ENCODE measurements around the gene PNMA6F.

The PNMA6F gene

DNA sequence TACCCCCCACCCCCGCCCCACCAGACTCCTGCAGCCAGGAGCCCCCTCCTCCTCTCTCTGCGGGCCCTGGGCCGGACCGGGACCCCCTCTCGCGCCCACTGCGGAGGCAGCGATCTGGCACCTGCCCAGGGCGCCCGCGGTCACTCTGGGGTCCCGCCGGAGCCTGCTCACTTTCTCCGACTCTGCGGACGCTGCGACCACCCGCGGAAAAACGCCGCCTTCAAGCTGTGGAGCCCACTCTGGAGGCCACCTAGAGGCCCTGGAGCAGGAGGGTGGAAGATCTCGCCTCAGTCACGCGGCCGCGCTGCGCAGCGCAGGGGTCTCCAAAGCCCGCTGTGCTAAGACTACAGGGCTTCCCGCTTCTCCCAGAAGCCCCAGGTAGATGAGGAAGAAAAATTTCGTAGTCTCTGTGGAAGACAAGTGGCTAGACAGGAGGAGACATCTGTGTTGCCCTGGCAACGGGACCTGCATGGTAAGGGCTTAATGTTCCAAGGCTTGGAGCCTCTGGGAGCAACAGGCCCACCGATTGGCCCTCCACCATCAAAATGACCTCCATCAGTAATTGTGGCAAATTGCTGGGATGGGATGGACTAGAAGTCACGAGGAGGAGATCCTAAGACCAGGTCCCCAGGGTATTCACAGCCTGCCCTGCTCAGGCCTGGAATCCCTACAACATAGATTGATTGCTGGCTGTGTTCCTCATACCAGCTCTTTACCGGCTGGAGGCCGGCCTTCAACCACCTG lies at the start of gene PNMA6F:
Gene PNMA6F (minus strand): TSS at position 387 of the 744 bp plus-strand sequence. CDS start 1,093 bp downstream, outside the sequence.
- DNase-seq (ENCODE audit: low read depth), result no peak

DNA sequence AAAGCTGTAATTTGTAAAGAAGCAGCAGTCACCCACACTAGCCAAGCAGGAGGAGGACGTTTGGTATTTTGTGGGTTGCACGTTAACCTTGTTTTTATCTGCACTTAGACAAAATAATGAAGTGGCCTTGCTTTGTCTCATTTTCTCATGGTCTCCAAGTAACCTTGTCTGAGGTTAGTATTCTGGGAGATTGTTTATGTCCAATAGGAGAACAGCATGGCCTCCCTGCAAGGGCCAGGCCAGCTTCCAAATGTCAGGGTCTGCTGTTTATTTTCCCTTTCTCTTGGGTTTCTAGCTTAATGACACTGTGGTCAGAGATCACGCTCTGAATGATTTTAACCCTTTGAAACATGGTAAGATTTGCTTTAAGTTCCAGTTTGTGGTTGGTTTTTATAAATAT lies 49.7 kb upstream of the PNMA6F start:
- DNase-seq (ENCODE audit: low read depth), result no peak

DNA sequence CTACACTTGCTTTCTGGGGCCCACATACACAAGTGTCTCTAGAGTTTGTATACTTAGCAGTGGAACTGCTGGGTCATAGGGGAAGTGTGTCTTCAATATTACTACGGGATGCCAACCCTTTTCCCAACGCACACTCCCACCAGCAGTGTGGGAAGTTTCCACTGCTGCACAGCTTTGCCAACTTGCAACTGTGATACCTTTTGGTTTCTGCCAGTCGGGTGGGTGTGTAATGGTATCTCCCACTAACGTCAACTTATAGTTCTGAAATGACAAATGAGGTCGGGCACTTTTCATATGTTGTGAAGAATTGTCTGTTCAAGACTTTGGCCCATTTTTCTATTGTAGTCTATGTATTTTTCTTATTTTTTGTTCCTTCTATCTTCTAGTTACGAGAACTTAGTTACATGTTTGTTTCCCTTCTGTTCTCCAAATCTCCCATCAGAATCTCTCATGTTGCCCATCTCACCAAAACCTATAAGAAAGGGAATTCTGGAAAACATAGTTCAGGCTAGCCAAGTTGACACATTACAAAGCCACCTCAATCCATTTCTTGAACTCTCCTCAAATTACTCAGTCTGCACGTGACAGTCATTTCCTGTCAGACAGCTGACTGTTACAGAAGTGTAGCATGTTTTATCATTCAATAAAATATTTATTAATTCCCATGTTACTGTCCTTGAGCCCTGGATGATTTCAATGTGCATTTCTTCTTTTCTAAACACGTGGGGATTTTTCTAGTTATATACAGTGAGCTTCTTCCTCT lies 48.9 kb upstream of the PNMA6F start:
- DNase-seq (ENCODE audit: low read depth), result no peak

- DNase-seq (ENCODE audit: low read depth), result no peak
Observed at GRCh38 chrX:153366878-153367538, 45.4 kb upstream of the PNMA6F start.

DNA sequence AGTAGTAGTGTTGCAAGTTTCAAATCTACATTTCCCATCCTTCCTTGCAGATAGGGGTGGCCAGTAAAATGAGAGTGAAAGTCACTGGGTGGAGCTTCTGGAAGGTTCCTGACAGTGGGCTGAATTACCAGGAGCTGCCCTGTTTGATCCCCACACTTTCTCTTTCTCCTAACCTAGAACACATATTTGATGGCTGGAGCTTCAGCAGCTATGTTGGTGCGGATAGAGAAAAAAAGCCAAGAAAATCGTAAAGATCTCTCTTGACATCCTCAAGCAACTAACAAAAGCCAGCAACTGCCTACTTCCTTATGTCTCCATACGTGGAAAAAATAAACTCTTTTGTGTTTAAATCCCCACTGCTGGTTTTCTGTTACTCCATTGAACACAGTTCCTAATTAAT lies 44.6 kb upstream of the PNMA6F start:
- DNase-seq (ENCODE audit: low read depth), result no peak

DNA sequence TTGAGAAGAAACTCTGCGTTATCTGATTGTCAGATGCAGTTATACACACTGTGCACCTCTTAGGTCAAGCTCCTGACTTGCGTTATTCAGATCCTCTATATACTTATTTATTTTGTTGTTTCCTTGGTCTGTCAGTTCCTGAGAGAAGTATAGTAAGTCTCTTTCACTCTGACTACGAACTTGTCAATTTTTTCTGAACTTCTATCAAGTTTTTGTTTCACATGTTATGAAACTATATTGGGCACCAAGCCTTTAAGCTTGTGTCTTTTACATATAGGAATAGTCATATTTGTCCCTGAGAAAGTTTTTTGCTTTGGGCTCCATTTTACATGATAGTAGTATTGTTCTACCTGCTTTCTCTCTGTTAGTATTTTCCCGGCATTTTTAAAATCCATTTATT lies 44.1 kb upstream of the PNMA6F start:
- no peak for DNase-seq (ENCODE audit: low read depth)

DNA sequence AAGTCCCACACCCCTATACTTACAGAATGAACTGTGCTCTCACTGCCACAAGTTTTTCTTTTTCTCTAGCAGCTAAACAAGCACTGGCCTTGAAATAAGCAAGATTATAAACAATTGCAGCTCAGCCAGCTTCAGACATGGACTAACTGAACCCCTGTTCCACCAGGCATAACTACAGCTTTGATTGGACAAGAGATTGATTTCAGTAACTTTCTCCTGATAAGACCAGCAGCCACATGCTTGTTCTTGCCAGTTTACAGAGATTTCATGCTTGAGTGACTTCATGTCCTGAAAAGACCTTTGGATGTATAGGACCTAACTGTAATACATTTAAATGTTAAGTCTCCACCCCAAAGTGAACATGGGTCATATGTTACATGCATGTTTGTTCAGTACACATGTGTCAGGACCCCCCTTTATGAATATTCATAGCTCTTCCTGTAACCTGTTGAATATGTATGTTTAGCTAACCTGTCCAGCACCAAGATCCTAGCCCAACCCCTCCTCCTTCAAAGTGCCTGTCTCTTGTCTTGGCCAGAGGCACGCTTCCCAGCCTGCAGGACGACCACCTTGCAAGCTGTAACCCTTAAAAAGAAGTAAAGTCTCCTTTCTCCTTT lies 40.3 kb upstream of the PNMA6F start:
- no peak for DNase-seq (ENCODE audit: low read depth)

- no peak for DNase-seq (ENCODE audit: low read depth)
Observed at GRCh38 chrX:153357877-153358276, 36.3 kb upstream of the PNMA6F start.

DNA sequence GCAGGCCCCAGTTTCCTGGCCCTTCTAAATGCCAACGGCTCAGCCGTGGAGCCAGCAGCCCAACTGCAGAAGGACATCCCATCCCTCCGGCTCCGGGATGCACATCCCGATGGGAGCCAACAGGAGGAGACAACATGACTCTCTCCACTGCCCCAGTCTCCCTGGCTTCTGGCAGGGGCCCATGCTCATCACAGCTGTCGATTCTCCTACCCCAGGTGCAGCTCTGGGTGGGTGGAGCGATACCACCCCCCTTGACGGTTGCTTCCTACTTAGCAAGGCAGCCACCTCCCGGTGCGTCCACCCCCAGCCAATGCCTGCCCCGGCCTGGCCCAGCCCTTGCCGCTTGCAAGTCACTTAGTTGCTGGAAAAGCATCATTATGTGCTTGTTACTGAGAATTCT lies 31.8 kb upstream of the PNMA6F start:
- DNase-seq (ENCODE audit: low read depth), result no peak

DNA sequence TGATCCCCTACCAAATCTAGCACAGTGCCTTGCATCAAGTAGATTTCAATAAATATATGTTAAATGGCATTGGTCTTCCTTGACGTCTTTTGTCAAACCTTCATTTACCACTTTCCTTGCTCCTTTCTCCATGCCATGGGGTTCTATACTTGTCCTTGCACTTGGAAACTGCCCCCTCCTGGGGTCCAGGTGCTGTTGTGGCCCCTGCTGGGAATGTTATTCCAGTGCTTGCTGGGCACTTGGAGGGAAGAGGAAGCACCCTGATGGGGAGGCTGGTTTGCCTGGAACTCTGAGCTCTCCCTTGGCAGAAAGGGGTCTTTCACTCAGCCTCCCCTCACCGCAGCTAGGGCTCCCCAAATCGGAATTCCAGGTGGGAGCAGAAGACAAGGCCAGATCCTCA lies 31.3 kb upstream of the PNMA6F start:
- DNase-seq (ENCODE audit: low read depth), result no peak

GRCh38 chrX:153351981-153352380 lies 30.4 kb upstream of the PNMA6F start:
- DNase-seq (ENCODE audit: low read depth), result no peak

DNA sequence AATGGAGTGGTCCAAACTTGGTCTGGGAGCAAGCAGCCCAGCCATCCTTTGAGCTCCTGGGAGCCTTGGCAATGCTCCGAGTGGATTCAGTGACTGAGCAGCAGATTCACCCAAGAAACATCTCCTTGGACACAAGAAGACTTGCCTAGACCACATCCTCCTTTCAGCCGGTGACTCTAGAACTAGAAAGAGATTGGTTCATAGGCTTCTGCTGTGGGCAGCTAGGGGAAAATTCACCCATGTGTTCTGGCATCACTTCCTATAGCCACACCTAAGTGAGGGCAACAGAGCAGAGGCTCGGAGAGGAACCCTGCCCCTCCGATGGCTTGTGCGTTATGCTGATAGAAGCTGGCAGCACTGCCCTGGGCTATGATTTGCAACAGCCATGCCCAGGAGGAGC lies 28.4 kb upstream of the PNMA6F start:
- no peak for DNase-seq (ENCODE audit: low read depth)

DNA sequence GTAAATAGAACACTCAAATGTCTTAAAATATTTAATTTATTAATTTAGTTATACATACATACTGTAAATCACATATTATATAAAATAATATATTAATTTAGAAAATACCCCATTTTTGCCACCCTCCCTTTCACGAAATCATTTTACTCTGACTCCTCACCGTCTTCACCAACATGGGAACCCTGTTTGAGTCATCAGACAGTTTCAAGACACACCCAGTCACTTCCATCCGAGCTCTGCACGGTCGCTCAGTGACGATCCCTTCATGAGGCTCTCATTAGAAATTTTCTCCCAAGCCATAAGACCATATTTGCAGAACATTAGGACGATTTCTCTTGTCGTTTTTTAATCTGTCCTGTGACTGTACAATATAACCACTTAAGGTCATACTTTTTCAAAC lies 26.9 kb upstream of the PNMA6F start:
- DNase-seq (ENCODE audit: low read depth), result no peak

GRCh38 chrX:153347530-153347929 lies 26.0 kb upstream of the PNMA6F start:
- no peak for DNase-seq (ENCODE audit: low read depth)

DNA sequence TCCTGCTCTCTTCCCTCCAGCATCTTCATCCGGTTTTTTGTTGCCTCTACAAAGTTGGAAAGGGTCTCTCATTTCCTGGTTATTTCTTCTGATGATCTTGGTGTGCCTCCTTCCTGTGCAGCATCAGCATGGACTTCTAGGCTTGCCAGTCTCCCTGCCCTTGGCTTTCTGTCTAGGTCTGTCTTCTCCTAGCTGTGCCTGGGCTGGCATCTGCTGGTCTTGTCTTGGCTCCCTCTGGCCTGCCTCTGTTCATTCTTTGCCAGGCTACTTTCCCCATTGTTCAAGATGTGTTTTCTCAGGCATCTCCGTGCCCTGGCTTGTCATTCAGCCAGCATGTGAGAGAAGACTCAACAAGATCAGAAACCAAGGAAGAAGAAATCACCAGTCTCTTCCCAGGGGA lies 22.1 kb upstream of the PNMA6F start:
- DNase-seq (ENCODE audit: low read depth), result no peak

DNA sequence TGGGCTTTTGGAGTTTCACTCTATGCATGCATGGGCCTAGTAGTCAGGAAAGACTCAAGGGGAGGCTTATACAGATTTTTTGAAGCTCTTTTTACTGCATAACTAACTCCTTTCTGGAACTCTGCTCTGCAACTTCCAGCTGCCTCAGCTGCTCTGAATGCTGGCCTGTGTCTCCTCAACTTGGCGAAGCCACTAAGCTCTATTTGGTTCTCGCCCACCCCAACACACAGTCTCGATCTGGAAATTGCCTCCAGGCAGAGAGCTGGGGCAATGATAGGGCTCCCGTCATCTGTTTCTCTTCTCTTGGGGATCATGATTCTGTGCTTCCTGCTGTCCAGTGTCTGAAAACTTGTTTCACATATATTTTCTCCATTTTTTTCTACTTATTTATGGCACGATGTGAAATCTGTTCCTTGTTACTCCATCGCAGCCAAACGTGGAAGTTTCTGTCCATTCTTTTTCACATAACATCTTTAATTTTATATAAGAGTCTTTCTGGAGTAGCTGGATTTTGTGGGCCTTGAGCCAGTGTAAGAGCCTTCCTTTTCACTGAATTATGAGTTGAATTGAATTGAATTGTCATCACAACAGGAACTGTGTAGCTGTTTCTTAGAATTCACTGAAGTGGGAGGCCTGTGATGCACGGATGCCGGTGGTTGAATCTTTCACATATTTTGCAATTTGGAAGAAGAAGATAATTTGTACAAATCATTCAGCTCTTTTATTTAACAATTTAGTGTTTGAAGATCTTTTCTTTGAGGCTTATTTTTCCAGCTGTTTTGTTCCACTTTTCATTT lies 21.4 kb upstream of the PNMA6F start:
- DNase-seq (ENCODE audit: low read depth), result no peak

- DNase-seq (ENCODE audit: low read depth), result no peak
Observed at GRCh38 chrX:153340111-153340510, 18.5 kb upstream of the PNMA6F start.

DNA sequence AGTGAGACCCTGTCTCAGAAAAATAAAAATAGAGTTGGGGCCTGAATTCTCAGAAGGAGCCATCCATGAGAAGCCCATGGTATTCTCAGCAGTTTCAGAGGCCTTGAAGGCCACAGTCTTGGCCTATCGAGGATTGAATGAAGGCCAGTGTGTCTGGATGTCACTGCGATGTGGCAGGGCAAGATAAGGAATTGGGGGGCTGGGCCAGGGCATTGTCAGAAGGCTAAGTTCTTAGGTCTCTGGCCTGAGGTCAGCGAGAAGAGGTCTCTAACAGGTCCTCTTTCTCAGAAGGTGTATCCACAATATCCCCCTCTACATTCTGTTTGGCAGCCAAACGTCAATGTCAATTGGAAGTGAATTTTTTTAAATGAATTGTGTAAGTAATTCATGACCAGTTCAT lies 18.1 kb upstream of the PNMA6F start:
- no peak for DNase-seq (ENCODE audit: low read depth)

DNA sequence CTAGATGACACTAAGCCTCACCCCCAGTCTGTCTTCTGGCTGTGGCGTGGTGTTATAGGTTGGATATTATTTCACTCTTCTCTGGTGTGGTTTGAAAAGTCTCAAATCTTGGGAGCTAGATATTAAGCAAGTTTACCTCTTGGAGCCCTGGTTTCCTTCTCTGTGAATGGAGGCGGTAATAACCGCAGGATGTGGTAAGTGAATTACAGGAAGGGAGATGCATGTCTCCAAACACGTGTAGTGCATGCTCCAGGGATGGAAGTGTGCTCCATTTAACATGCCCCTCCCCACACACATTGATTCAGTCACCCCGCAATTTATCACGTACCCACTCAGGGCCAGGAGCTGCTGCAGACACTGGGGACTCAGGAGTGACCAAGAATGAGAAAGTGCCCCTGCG lies 17.3 kb upstream of the PNMA6F start:
- DNase-seq (ENCODE audit: low read depth), result no peak

GRCh38 chrX:153336988-153337387 lies 15.4 kb upstream of the PNMA6F start:
- DNase-seq (ENCODE audit: low read depth), result no peak

DNA sequence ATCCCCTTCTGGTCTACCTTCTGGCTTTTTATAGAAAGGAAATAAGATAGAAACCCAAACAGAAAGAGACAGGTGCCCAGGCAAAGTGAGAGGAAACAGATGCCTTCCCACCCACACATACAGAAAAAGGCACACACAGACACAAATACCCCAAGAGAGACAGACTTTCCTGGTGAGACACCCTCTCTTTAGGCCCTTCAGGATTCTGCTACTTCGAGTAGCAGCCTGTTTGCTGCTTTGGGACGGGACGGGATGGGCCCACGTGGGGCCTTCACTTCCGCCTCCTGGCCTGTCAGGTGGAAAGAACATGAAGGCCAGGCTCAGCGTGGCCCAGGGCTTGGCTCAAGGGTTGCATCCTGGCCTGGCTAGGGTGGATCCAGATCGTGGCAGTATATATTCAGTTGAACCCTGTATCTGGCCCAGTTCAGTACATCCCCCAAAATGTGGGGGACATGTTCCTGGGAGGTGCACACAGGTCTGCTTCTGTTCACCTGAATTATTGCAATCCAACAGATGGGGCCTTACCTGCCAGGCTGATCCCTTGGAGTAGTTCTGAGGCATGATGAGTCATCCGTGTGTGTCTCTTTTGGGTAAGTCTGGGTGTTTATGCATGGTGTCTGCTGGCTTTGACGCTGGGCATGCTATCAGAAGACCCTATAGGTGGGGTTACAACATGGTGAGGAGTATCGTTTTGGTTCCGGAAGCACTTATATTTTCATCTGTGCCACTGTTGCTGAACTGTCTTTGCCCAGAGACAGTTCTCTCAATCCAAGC lies 14.7 kb upstream of the PNMA6F start:
- no peak for DNase-seq (ENCODE audit: low read depth)
